Measurements from ENCODE around the gene PRPF40A.

The PRPF40A gene

GRCh38 chr2:152620985-152621384 lies 96.3 kb downstream of the PRPF40A start:
- FAIRE-seq, result no peak

GRCh38 chr2:152620208-152620607 lies 97.1 kb downstream of the PRPF40A start:
- no peak for FAIRE-seq
- no peak for DNase-seq (ENCODE audit: low spot score)

More at GRCh38 chr2:152620985-152621384, 96.3 kb downstream of the PRPF40A start:
- no peak for DNase-seq (ENCODE audit: low spot score)

- no peak for DNase-seq (ENCODE audit: low spot score)
- FAIRE-seq, result no peak
Observed at GRCh38 chr2:152618193-152618564, 99.1 kb downstream of the PRPF40A start.

GRCh38 chr2:152617456-152618192 lies 99.6 kb downstream of the PRPF40A start:
- DNase-seq (ENCODE audit: low spot score) (no peak), FAIRE-seq (no peak)

GRCh38 chr2:152615177-152615576 lies 102.1 kb downstream of the PRPF40A start:
- no peak for FAIRE-seq
- DNase-seq (ENCODE audit: low spot score), result no peak

- no peak for DNase-seq (ENCODE audit: low spot score)
- no peak for FAIRE-seq
Observed at GRCh38 chr2:152613235-152613634, 104.0 kb downstream of the PRPF40A start.

- FAIRE-seq, result no peak
Observed at GRCh38 chr2:152611458-152612231, 105.6 kb downstream of the PRPF40A start.

GRCh38 chr2:152609699-152610098 lies 107.6 kb downstream of the PRPF40A start:
- FAIRE-seq (no peak), DNase-seq (ENCODE audit: low spot score) (no peak)

More at GRCh38 chr2:152611458-152612231, 105.6 kb downstream of the PRPF40A start:
- DNase-seq (ENCODE audit: low spot score), result peak; percentile 14

GRCh38 chr2:152609154-152609553 lies 108.1 kb downstream of the PRPF40A start:
- FAIRE-seq, result no peak
- DNase-seq (ENCODE audit: low spot score), result no peak

GRCh38 chr2:152607793-152608300 lies 109.4 kb downstream of the PRPF40A start:
- no peak for FAIRE-seq

GRCh38 chr2:152606941-152607340 lies 110.3 kb downstream of the PRPF40A start:
- FAIRE-seq, result no peak
- DNase-seq (ENCODE audit: low spot score), result no peak

More at GRCh38 chr2:152607793-152608300, 109.4 kb downstream of the PRPF40A start:
- DNase-seq (ENCODE audit: low spot score), result no peak

GRCh38 chr2:152606081-152606480 lies 111.2 kb downstream of the PRPF40A start:
- DNase-seq (ENCODE audit: low spot score) (no peak), FAIRE-seq (no peak)

- no peak for FAIRE-seq
- DNase-seq (ENCODE audit: low spot score), result no peak
Observed at GRCh38 chr2:152603166-152603565, 114.1 kb downstream of the PRPF40A start.

GRCh38 chr2:152602750-152603149 lies 114.5 kb downstream of the PRPF40A start:
- DNase-seq (ENCODE audit: low spot score) (no peak), FAIRE-seq (no peak)

Data from urothelium cell line (cell line).